ENCODE measurements around the gene FGD2.

Gene FGD2

DNA sequence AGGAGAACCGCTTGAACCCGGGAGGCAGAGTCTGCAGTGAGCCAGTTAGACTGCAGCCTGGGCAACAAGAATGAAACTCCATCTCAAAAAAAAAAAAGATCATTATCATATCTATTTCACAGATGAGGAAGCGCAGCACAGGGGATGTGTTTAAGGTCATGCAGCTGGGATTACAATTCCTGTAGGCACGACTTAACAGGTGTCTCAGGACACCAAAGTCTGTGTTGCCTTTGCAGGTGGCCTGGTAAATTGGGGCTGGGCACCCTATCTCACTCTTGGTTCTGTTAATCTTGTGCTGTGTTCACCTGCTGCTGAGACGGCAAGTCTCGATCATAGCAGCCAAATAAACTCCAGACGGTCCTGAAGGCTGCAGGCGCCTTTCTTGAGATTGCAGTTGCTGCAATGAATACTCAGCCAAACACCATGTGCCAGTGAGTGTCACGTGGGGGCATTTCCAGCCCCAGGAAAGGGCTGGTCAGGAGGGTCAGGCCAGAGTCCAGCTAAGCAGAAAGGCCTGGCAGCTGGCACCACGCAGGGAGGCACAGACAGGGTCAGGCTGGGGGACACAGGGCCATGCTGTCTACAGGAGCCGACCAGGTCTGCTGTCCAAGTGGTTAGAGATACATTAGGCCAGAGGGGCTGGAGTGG is 55.8 kb downstream of the FGD2 start:
- DNase-seq = no peak

DNA sequence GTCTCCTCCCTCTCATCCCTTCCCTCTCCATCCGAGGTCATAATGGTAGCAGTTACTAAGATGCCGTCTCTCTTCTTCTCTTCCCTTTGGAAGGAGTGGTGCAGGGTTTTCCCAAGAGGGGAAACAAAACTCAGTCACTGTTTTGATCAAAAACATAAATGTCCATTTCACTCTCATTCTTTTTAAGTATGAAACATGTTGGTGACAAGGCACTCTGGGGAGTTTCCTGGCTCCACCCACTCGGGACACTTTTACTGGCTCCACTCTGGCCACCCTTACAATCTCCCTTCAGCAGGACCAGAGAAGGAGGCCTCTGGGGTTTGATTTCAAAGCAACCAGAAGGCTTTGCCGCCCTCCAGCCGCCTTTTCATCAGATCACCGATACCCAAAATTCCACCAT is 57.0 kb downstream of the FGD2 start:
- no peak for DNase-seq

DNA sequence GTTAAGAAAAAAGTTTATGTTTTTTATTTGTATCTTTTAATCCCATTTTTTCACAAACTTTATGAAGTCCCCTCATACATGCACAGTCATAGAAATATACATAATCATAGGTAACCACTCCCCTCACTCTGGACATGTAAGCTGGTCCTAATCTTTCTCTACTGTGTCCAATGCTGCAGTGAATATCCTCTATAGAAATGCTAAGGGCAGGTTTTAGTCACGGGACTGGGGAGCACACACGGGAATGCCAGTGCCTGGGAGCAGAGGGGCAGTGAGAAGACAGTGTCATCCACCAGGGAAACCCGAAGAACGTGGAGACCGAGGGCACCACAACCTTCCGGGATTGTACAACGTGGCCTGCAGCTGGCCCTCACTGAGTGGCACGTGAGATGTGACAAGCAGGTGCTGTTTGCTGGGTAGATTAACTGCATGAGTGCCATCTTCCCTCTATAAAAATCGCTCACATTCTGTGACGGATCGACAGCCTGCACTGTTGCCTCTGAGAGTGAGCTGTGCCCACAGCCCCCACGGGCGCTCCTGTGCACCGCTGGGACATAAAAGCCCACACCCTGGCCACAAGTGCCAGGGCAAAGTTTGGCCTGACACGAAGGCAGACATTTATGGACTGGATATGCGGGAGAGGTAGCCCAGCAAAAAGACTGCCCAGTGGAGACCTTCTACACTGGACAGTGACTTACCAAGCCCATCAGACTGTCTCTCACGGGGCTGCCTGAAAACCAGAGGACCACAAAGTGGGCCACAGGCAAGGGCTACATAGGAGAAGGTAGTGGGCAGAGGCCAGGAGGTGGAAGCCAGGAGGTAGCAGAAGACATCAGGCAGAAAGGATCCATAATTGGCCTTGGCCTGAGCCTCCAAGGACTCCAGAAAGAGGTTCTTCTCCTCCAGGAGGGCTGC is 63.2 kb downstream of the FGD2 start:
- no peak for DNase-seq

GRCh38 chr6:37069639-37070038 is 64.2 kb downstream of the FGD2 start:
- DNase-seq = no peak

GRCh38 chr6:37072526-37072925 is 67.1 kb downstream of the FGD2 start:
- DNase-seq = no peak

- no peak for DNase-seq
Observed at GRCh38 chr6:37074053-37074827, 68.8 kb downstream of the FGD2 start.

GRCh38 chr6:37077191-37077904 is 71.9 kb downstream of the FGD2 start:
- no peak for DNase-seq

- DNase-seq = no peak
Observed at GRCh38 chr6:37077905-37078296, 72.4 kb downstream of the FGD2 start.
